GM10847 (cell line): ENCODE measurements around the gene COL25A1.

Experiments
- POLR2A ChIP-seq: IDR thresholded peaks from 2 replicates; pipeline ENCODE4 v1.6.1; 2011; ENCODE audit not compliant: insufficient read length; ENCODE audit errors: extremely low read depth

COL25A1 gene

GRCh38 chr4:109302361-109303139, at the start of gene COL25A1:
Gene COL25A1 (minus strand): TSS chr4:109302658.
- TF ChIP-seq POLR2A, result no peak

DNA sequence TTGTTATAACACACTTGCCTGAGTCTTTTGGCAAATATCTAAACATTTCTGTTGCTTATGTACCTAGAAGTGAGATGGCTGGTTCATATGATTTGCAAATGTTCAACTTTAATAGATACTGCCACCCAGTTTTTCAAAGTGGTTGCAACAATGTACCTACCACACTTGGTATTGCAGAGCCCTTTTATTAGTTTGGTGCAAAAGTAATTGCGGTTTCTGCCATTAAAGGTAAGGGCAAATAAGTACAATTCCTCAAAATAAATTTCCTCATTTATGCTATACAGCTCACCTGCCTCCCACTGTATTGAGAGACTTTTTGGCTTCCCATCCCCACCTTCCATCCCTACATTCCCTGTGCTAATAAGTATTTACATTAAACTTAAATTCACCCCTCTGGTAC, 47.7 kb upstream of the COL25A1 start:
- no peak for TF ChIP-seq POLR2A

DNA sequence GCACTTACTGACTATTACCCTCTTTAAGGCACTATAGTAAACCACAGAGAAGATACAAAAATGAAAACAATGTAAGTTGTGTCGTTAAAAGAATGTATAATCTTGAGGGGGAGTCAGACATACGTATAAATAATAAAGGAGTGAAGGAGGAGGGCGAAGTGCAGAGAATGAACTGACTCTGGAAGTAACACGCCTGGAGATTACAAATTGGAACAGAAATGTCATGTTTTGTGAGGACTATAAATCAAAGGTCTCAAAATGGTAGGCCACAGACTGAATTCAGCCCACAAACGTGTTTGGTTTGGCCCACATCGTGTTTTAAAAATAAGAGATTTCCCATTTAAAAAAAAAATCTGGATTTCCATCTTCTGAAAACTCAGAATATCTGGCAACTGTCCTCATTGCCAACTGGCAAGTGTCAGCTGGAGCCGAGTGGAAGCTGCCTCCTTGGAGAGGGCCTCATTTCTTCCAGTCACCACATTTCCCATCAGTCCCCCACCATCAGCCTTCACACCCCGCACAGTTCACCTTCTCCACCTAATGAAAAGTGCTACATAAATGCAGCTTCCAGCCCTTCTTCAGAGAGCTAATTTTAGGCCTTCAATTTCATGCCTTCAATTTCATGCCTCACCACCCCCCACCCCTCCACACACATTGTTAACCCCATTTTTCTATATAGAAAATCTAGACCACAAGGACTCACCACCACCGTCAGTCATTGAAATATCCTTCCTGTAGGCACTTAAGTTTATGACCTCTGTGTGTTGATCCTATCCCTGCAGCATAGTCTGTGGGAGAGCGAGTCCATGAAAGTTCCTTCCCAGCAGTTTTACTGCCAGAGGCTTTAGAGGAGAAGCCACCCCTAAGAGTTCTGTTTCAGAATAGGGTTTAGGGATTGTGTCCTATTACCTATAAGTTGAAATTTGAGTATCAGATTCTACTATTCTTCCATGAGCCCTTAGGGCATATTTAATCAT, 32.0 kb upstream of the COL25A1 start:
- TF ChIP-seq POLR2A, result no peak

GRCh38 chr4:109332926-109333464, 30.5 kb upstream of the COL25A1 start:
- no peak for TF ChIP-seq POLR2A

DNA sequence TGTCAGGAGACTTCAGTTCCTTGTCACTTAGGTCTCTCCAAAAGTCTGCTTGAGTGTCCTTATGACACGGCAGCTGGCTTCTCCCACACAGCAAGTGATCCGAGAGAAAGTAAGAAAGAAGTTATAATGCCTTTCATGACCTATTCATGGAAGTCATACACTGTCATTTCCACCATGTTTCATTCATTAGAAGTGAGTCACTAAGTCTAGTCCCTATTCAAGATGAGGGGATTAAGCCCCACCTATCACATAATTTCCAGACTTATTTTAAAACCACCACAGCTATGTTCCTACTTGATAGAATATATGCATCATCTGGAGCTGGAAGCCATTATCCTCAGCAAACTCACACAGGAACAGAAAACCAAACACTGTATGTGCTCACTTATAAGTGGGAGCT, 25.2 kb upstream of the COL25A1 start:
- TF ChIP-seq POLR2A, result no peak

DNA sequence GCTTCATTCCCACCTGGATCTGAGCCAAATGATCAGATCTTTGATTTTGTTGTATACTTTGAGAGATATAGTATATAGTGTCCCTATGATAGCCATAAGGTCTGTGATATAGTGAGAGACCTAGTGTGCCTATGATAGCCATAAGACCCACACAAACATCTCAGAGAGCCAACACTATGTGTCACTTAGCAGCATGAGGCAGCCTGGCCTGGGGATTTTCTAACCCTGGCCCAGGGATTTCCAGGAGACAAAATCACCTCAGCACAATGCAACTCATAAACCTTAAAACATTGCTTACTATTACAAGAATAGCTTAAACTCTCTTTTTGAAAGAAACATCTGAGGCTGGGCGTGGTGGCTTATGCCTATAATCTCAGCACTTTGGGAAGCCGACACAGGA, 23.2 kb upstream of the COL25A1 start:
- TF ChIP-seq POLR2A, result no peak

GRCh38 chr4:109323348-109323747, 20.9 kb upstream of the COL25A1 start:
- no peak for TF ChIP-seq POLR2A

DNA sequence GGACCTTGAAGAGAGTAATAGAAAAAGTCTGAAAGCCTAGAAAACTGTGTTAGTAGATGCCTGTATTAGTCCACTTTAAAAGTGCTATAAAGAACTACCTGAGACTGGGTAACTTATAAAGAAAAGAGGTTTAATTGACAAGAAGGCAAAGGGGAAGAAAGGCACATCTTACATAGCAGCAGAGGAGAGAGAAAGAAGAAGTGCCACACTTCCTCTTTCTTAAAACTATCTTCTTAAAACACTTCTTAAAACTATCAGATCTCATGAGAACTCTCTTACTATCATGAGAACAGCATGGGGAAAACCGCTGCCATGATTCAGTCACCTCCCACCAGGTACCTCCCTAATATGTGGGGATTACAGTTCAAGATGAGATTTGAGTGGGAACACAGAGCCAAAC, 18.8 kb upstream of the COL25A1 start:
- TF ChIP-seq POLR2A, result no peak

- TF ChIP-seq POLR2A, result no peak
Observed at GRCh38 chr4:109319684-109320083, 17.2 kb upstream of the COL25A1 start.

GRCh38 chr4:109319156-109319555, 16.7 kb upstream of the COL25A1 start:
- no peak for TF ChIP-seq POLR2A

DNA sequence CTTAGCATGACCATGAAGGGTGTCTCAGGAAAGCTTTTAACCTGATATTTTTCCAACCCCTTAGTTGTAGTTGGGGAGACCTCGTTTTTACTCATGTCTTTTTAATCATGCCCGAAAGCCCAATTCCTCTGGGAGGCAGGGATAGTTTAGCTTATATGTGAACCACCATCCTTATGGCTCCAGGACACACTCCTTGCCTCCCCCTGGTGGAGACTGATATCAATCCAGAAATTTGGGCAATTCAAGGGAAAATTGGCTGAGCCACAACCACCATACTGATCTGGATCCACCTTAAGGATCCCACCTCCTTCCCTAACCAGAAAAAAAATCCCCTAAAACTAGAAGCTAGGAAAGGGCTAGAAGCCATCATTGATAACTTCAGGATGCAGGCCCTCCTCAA, 13.4 kb upstream of the COL25A1 start:
- TF ChIP-seq POLR2A, result no peak

- no peak for TF ChIP-seq POLR2A
Observed at GRCh38 chr4:109315341-109315740, 12.9 kb upstream of the COL25A1 start.

GRCh38 chr4:109313168-109314133, 11.0 kb upstream of the COL25A1 start:
- TF ChIP-seq POLR2A, result no peak

GRCh38 chr4:109303140-109303496, 660 bp upstream of the COL25A1 start:
- TF ChIP-seq POLR2A, result no peak
